ENCODE results near the gene SGCG.

GRCh38 chr13:23288995-23289394 is 108.2 kb downstream of the SGCG start:
- no peak for TF ChIP-seq ELF4 (IDR thresholded peaks at IDR 0.05)
- no peak for TF ChIP-seq FOXA1 (IDR thresholded peaks at IDR 0.05)
- TF ChIP-seq TARDBP (IDR thresholded peaks at IDR 0.05) = no peak
- TF ChIP-seq FOXM1 (IDR thresholded peaks at IDR 0.05; ENCODE audit: borderline replicate concordance) = no peak
- no peak for TF ChIP-seq SUZ12 (IDR thresholded peaks at IDR 0.05)
- TF ChIP-seq ZNF384 (IDR thresholded peaks at IDR 0.05) = no peak
- no peak for TF ChIP-seq BHLHE40 (IDR thresholded peaks at IDR 0.05; ENCODE audit: borderline replicate concordance)
- TF ChIP-seq NFRKB (IDR thresholded peaks at IDR 0.05) = no peak
- TF ChIP-seq FOXK2 (IDR thresholded peaks at IDR 0.05) = no peak
- TF ChIP-seq L3MBTL2 (conservative IDR thresholded peaks at IDR 0.05) = no peak
- TF ChIP-seq LEF1 (IDR thresholded peaks at IDR 0.05; ENCODE audit: borderline replicate concordance) = no peak
- no peak for TF ChIP-seq SP1 (IDR thresholded peaks at IDR 0.05)
- no peak for TF ChIP-seq HDGF (IDR thresholded peaks at IDR 0.05; ENCODE audit: borderline replicate concordance)
- TF ChIP-seq ARNT (IDR thresholded peaks at IDR 0.05) = no peak

Measured in HEK293T (cell line).